ENCODE measurements around the gene EIF4E2.

DNA sequence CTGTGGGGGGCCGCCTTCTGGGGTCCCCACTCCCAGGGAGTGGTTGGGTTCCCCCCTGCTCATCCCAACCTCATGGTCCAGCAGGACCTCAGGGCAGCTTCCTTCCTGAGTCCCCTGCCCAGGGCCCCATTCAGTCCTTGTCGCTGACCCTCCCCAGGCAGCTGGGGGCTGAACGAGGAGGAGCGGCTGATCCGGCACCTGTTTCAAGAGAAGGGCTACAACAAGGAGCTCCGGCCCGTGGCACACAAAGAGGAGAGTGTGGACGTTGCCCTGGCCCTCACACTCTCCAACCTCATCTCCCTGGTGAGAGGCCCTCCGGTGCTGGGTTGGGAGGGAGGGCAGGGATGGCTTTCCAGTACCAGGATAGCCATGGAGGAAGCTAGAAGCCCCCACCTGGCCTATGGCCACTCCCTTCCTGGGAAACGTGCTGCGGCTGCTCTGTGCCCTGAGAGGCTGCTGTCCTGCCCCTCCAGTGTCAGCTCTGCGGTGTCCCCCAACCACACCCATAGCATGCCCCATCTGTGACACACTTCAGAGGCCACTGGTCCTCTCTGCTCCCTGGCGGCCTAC is 24.0 kb upstream of the EIF4E2 start:
- TF ChIP-seq, protein P1, sequence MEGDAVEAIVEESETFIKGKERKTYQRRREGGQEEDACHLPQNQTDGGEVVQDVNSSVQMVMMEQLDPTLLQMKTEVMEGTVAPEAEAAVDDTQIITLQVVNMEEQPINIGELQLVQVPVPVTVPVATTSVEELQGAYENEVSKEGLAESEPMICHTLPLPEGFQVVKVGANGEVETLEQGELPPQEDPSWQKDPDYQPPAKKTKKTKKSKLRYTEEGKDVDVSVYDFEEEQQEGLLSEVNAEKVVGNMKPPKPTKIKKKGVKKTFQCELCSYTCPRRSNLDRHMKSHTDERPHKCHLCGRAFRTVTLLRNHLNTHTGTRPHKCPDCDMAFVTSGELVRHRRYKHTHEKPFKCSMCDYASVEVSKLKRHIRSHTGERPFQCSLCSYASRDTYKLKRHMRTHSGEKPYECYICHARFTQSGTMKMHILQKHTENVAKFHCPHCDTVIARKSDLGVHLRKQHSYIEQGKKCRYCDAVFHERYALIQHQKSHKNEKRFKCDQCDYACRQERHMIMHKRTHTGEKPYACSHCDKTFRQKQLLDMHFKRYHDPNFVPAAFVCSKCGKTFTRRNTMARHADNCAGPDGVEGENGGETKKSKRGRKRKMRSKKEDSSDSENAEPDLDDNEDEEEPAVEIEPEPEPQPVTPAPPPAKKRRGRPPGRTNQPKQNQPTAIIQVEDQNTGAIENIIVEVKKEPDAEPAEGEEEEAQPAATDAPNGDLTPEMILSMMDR (IDR thresholded peaks at IDR 0.05; ENCODE audit: low read length): no peak
- TF ChIP-seq EZH2phosphoT487 (IDR thresholded peaks at IDR 0.05; ENCODE audit: low read length) (no peak), EZH2 (optimal IDR thresholded peaks at IDR 0.05; ENCODE audit: low read depth, low read length) (no peak)
